Activated T-cell treated with anti-CD3 and anti-CD28 coated beads for 24 hours (primary cell): ENCODE results near the gene CHST5.
A peak's percentile ranks its signal among the peaks of the same experiment; 100 is the strongest.

Experiments used
- DNase-seq: peaks from one replicate; pipeline ENCODE4 v3.0.0-alpha.2; 2020; ENCODE audit warnings: low read depth

Gene CHST5

DNA sequence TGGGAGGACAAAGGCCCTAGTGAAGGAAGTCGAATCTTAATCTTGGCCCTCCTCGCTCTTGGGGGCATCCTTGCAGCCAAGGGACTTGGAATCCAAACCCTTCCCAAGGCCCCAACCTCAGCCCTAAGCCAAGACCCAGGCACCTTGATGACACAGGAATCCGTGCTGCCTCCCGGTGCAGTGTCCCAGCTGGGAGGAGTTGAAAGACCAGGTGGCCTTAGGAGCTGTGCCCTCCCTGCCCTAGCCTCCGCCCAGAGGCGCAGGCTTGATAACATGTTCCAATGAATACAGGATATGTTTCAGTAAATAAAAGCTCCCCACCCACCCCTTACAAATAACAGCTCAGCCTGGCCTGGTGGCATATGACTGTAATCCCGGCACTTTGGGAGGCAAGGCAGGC is at the start of gene CHST5:
CHST5 (minus strand) TSS at position 208 of the 400 bp plus-strand sequence. CDS start 5,724 bp downstream, outside the sequence.
- no peak for DNase-seq

DNA sequence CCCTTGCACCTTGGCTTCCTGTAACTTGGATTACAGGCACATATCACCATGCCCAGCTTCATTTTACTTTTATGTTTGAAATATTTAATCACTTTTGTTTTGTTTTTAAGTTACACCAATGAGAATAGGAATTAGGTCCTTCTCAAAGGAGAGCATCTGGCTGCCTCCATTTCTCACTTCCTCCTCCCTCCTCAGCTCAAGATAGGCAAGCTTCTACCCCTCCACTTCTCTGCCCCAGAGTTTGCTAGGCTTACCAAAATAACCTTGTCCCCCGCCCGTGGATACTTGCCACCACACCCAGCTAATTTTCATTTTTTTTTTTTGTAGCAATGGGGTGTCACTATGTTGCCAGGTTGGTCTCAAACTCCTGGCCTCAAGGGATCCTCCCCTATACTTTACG is 48.2 kb upstream of the CHST5 start:
- no peak for DNase-seq

- DNase-seq, result no peak
Measured at GRCh38 chr16:75579281-75579834, 43.5 kb upstream of the CHST5 start.

DNA sequence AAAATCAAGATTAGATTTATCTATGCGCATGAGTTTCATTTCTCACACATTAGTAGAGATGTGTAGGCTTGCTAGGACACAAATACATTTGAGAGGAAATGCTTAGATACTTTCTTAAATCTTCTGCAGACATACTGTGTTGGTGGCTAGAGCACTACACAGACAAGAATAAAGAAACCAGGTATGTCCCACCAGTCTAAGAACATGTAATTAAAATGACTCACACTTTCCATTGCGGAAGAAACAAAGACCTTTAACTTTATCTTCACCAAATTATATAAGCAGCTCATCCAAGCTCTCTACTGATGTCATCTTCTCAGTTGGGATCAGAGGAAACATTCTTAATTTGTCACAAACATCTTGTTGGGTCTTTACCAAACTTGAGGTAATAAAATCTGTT is 42.8 kb upstream of the CHST5 start:
- DNase-seq, result no peak

GRCh38 chr16:75578212-75578611 is 42.3 kb upstream of the CHST5 start:
- DNase-seq, result no peak

DNA sequence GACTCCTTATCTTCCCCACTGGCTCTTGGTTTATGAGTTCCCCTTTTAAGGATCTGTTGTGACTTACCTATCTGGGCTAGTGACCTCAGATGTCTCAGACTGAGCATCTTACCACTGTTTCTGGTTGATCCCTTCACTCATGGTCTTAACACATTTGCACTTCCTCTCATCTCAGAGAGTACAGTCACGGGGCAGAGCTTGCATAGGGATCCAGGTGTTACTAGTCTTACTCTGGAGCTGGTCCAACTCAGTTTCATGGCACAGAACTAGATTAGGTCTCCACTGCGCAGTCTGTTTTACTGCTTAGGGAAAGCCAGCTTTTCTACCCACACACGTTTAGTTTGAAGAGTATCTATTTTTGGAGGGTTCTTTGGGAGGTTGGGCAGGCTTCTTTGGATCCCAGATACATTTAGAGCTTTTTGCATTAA is 40.5 kb upstream of the CHST5 start:
- DNase-seq, result no peak

GRCh38 chr16:75575958-75576357 is 40.0 kb upstream of the CHST5 start:
- DNase-seq, result no peak

DNA sequence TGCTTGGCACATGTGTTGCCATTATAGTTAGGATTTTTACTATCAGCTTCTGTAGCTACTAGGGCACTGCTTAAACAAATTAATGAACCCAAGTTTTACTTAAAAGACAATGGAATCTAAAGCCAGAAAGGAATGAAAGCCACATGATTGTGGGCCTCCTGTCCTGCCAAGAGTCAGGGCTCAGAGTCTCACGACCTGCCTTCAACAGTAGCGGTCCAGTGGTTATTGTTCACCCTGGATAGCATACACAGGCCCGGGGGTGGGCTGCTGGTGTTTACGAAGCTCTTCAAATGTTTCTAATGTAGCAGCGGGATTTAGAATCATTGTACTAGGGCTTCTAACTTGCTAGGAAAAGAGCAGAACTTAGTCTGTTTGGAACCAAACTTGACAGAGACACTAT is 38.0 kb upstream of the CHST5 start:
- no peak for DNase-seq

DNA sequence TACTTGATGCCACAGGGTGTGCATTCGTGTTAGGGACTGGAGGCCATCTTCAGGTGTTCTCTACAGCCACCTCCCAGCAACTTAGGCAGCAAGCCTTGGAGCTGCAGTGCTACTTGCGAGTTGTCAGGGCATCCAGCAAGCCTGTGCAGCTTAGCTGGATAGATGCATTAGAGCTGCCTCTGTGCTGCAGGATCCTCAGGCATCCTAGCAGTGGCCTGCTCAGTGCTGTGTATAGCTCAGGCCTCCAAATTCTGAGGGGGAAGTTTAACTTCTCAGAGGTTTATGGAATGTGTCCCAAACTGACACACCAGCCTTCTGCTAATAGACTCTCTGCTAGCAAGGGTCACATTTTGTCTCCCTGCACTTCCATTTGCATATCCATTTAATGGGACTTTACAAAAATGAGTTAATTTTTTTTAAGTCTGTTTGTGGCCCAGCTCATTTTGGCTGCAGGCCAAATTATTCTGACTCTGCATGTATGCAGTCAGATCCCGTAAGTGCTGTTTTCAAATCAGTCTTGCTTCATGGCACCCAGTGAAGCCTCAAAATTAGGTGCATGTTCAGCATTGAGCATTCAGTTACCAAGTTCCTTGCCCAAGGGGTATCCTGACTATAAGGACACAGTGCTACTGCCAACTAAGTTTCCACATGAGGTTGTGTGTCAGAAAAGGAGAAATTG is 37.1 kb upstream of the CHST5 start:
- DNase-seq, result no peak

- no peak for DNase-seq
Measured at GRCh38 chr16:75570396-75571065, 34.6 kb upstream of the CHST5 start.

DNA sequence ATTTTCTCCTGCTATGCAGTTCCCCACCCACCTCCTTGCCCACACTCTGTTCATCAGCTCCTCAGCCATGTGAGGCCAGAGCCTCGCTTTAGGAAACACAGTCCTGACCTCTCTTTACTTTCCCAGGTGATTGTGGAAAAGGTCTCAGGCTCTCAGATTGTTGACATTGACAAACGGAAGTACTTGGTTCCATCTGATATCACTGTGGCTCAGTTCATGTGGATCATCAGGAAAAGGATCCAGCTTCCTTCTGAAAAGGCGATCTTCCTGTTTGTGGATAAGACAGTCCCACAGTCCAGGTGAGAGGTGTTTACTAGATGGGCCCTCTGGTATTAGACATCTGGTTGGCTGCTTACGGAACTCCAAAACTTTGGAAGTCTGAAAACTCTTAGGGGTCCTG is 32.0 kb upstream of the CHST5 start:
- DNase-seq, result no peak

DNA sequence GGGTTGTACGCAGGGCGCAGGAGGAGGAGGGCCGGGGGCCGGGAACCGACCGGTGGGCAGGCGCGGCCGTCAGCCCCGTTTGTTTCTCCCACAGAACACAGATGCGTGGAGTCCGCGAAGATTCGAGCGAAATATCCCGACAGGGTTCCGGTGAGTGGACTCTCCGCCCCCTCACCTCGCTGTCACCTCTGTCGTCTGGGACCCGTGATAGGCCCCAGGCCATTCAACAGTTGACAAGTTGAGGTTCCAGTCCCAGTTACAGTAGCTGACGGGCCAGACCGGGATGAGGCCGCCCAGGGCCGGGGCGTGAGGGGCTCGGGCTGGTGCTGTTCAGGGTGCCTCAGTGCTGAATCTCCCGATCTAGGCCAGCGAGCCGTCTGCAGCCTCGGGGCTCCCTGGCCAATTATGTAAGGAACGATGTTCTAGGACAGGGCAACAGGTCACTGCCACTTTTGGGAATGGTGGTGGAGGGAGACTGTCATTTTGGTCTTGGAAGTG is 30.9 kb upstream of the CHST5 start:
- DNase-seq, result no peak

GRCh38 chr16:75566040-75566757 is 30.3 kb upstream of the CHST5 start, which contains the start of gene GABARAPL2:
GABARAPL2 (plus strand) TSS chr16:75566379; CDS start chr16:75566487, 108 bp downstream.
- peak; percentile 86 for DNase-seq

DNA sequence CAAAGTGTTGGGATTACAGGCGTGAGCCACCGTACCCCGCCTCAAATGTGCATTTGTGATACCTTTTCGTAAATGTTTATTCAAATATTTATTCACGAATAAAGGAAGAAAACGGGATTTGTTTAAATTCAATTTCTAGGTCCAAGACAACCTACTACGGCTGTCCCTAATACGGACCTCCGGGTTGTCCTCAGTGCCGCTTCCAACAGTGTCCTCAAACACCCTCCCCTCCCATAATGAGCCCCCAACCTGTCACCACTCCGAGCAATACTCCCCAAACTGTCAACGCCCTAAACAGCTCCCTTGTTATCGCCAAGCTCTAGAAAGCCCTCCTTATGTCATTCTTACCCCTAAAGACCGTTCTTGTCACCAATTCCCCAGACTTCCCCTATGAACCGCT is 29.7 kb upstream of the CHST5 start:
- DNase-seq, result no peak

DNA sequence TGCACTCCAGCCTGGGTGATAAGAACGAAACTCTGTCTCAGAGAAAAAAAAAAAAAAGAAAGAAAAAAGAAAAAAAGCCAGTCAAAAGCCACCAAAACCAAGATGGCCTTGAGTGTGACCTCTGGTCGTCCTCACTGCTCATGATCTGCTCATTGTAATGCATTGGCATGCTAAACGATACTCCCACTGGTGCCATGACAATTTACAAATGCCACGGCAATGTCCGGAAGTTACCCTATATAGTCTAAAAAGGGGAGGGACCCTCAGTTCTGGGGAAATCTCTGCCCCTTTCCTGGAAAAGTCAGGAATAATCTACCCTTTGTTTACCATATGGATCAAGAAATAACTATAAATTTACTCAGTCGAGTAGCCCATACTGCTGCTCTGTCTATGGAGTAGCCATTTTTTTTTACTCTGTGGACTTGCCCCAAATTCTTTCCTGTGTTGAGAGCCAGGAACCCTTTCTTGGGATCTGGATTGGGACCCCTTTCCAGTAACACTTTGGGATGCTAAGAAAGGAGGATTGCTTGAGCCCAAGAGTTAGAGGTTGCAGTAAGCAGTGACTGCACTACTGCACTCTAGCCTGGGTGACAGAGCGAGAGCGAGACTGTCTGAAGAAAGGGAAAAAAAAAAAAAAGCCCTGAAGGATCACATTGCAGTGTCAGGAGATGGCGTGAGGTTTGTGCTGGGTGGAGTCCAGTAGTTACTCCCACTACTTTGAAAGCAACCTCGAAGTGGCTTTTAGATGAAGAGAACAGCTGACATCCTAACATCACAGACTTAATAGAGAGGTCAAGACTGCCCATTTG is 23.9 kb upstream of the CHST5 start:
- no peak for DNase-seq

DNA sequence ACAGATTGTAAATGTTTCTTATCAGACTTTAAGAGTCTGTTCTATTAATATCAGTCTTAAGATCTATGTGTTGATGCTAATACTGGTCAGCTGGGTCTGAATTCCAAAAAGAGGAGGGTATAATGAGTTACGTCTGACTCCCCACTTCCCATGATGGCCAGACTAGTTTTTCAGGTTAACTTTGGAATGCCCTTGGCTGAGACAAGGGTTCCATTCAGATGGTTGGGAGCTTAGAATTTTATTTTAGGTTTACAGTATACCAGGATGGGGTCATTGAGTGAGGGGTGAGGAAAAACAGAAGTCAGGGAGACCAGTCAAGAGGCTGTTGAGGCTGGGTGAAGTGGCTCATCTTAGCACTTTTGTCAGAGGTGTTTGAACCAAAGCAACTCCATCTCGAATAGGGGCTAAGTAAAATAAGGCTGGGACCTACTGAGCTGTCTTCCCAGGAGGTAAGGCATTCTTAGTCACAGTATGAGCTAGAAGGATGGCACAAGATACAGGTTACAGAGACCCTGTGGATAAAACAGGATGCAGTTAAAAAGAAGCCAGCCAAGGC is 23.0 kb upstream of the CHST5 start:
- DNase-seq, result no peak

DNA sequence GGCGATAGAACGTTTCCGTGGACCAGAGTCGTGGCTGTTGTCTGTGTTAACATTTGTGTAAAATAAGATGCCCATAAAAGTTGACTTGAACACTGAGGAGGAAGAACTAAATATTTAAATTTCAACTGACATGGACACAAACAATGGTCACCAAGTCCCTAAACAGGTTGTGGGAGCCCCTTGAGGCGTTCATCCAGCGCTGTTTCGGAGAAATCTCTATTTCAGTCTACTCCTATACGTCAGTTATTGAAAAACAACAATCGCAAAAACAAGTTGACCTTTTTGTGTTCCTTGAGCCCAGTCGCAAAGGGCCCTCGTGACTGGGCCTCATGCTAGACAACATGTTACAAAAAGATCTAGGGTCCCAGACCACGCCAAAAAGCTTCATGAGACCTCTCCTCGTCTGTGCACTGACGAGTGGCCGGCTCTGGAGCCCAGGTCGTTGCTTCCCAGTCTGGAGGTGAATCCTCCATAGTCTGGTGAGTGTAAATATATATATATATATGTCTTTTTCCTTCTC is 20.6 kb upstream of the CHST5 start:
- DNase-seq, result no peak

- peak; percentile 96 for DNase-seq
Measured at GRCh38 chr16:75555707-75556430, 20.0 kb upstream of the CHST5 start, which contains the start of gene TMEM231. TMEM231 (minus strand) TSS chr16:75556252; CDS start chr16:75556209, 43 bp downstream.

GRCh38 chr16:75555213-75555706 is 19.4 kb upstream of the CHST5 start:
- DNase-seq, result no peak

DNA sequence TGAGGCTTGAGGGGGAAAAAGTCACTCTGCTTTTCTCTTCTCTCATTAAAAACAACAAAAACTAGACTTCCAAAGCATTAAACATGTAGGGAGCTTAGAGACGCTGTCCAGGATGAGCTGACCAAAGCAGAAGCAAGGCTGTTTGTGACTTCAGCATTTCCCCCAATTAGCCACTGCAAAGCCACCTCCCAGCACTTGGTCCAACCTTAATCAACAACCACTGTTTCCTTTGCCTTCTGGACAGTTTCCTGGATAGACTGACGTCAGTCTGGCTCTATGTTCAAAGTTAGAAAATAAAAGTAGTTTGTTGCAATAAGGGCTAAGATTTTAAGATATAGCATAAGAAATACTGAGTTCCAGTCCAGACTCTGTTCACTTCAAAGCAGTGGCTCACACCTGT is 17.0 kb upstream of the CHST5 start:
- no peak for DNase-seq
